ENCODE results near the gene GFI1B. TPM values are rescaled to one million over a fixed set of nuclear protein-coding genes. Genes with fewer than 3 reads are reported as not detected.

Gene GFI1B
- total RNA-seq, 2 donors from 2014 or later: 1.1 to 29.3 TPM

Other genes starting within 250 kb of the GFI1B start
- under 1 TPM in 1 of 2 donors, not detected in 1; 0.32 TPM for gene AK8, start 100.4 kb upstream of the GFI1B start, total RNA-seq
- gene SPACA9, start 99.8 kb upstream of the GFI1B start, total RNA-seq: under 1 TPM; 0.52 to 0.86 TPM
- 10 to 100 TPM; 51.2 to 58.3 TPM for gene TSC1, start 34.1 kb upstream of the GFI1B start, total RNA-seq
- 10 to 100 TPM; 38.9 to 46.6 TPM for gene GTF3C5, start 52.3 kb downstream of the GFI1B start, total RNA-seq
- gene CEL, start 83.3 kb downstream of the GFI1B start, total RNA-seq: under 1 TPM in 1 of 2 donors, not detected in 1; 0.42 TPM
- gene RALGDS, start 142.5 kb downstream of the GFI1B start, total RNA-seq: 100 to 1,000 TPM; 150 to 236 TPM
- gene GBGT1, start 185.2 kb downstream of the GFI1B start, total RNA-seq: 1 to 10 TPM; 2.2 to 2.3 TPM
- not detected for gene OBP2B, start 230.6 kb downstream of the GFI1B start, total RNA-seq